HG03558 (cell line): ENCODE data around the gene SLC51B.
"Not testable (repeated sequence)": the region's sequence is repeated elsewhere in the genome, so short reads cannot be mapped to it uniquely, and the experiment has no call there.

Experiments
- ATAC-seq: cut with Tn5 transposase; IDR thresholded peaks from one replicate; pipeline ENCODE4 v1.9.1; 2021; ENCODE audit warnings: moderate number of reproducible peaks; ENCODE audit not compliant: unreplicated experiment; ENCODE audit errors: extremely low read depth

SLC51B gene

GRCh38 chr15:65081758-65082157 lies 36.6 kb downstream of the SLC51B start:
- no peak for ATAC-seq

GRCh38 chr15:65082303-65082953 lies 37.2 kb downstream of the SLC51B start:
- ATAC-seq, result no peak

- ATAC-seq, result no peak
Measured at GRCh38 chr15:65083262-65083701, 38.1 kb downstream of the SLC51B start.

GRCh38 chr15:65084500-65085206 lies 39.5 kb downstream of the SLC51B start:
- no peak for ATAC-seq

- no peak for ATAC-seq
Measured at GRCh38 chr15:65085207-65085753, 40.1 kb downstream of the SLC51B start.

GRCh38 chr15:65085990-65086679 lies 40.9 kb downstream of the SLC51B start:
- ATAC-seq, result no peak

GRCh38 chr15:65086680-65087111 lies 41.5 kb downstream of the SLC51B start:
- no peak for ATAC-seq

GRCh38 chr15:65087411-65087810 lies 42.2 kb downstream of the SLC51B start:
- no peak for ATAC-seq

- ATAC-seq, result no peak
Measured at GRCh38 chr15:65087873-65088642, 42.9 kb downstream of the SLC51B start.

GRCh38 chr15:65088643-65089021 lies 43.4 kb downstream of the SLC51B start:
- ATAC-seq, result no peak

GRCh38 chr15:65089206-65089824 lies 44.1 kb downstream of the SLC51B start:
- ATAC-seq, result no peak

GRCh38 chr15:65091946-65092770 lies 47.0 kb downstream of the SLC51B start:
- no peak for ATAC-seq

- ATAC-seq, result no peak
Measured at GRCh38 chr15:65092911-65093792, 48.0 kb downstream of the SLC51B start.

GRCh38 chr15:65093793-65094170 lies 48.6 kb downstream of the SLC51B start:
- ATAC-seq, result not testable (repeated sequence)

- no peak for ATAC-seq
Measured at GRCh38 chr15:65094294-65094995, 49.3 kb downstream of the SLC51B start.

GRCh38 chr15:65095011-65095746 lies 50.0 kb downstream of the SLC51B start:
- ATAC-seq, result no peak

- no peak for ATAC-seq
Measured at GRCh38 chr15:65095747-65096104, 50.5 kb downstream of the SLC51B start.
